H1 (cell line): ENCODE measurements around the gene KRT7.
A peak's percentile ranks its signal among the peaks of the same experiment; 100 is the strongest.

Source experiments
- ATF3 ChIP-seq: IDR thresholded peaks from 2 replicates; pipeline ENCODE4 v1.6.1; 2011; ENCODE audit warnings: low read depth, mild to moderate bottlenecking, low read length; ENCODE audit not compliant: insufficient read depth
- CEBPB ChIP-seq: IDR thresholded peaks from 2 replicates; pipeline ENCODE4 v1.6.1; 2012; ENCODE audit warnings: low read depth, low read length
- CHD2 ChIP-seq: IDR thresholded peaks from 2 replicates; pipeline ENCODE4 v1.6.1; 2012; ENCODE audit warnings: low read length, improper control_type of control experiment
- EGR1 ChIP-seq: IDR thresholded peaks from 2 replicates; pipeline ENCODE4 v1.6.1; 2011; ENCODE audit warnings: low read depth, low read length, borderline replicate concordance
- EZH2 ChIP-seq: fragments of 200-600 bp; sonication (generic); IDR thresholded peaks from 2 replicates; pipeline ENCODE4 v1.7.1; 2012; ENCODE audit warnings: low read depth, mild to moderate bottlenecking, moderate library complexity, low read length, inconsistent platforms; ENCODE audit not compliant: severe bottlenecking
- POLR2A ChIP-seq, 2 experiments: IDR thresholded peaks; 1 replicate in 1 of 2; 2 replicates in 1 of 2; pipeline ENCODE4 v1.6.1; 2011; ENCODE audit warnings: low read depth in 2 of 2, low read length in 2 of 2, mild to moderate bottlenecking in 2 of 2; ENCODE audit errors: control extremely low read depth in 1 of 2
- TBP ChIP-seq: IDR thresholded peaks from 2 replicates; pipeline ENCODE4 v1.6.1; 2011; ENCODE audit warnings: low read depth, low read length, improper control_type of control experiment
- TCF12 ChIP-seq: IDR thresholded peaks from 2 replicates; pipeline ENCODE4 v1.6.1; 2011; ENCODE audit warnings: low read depth, mild to moderate bottlenecking, low read length
- ZNF274 ChIP-seq: IDR thresholded peaks from 2 replicates; pipeline ENCODE4 v1.7.0; 2012; ENCODE audit warnings: low read length, borderline replicate concordance; ENCODE audit errors: extremely low read depth
- TF ChIP-seq, protein P1 (sequence below), 3 experiments: IDR thresholded peaks; 1 replicate in 2 of 3; 2 replicates in 1 of 3; pipeline versions ENCODE4 v1.5.1 to v1.6.1; 2011; ENCODE audit warnings: low read length in 3 of 3, mild to moderate bottlenecking in 3 of 3, inconsistent platforms in 2 of 3, low read depth in 1 of 3, moderate library complexity in 1 of 3; ENCODE audit not compliant: insufficient read depth in 1 of 3; ENCODE audit errors: control extremely low read depth in 1 of 3
- TF ChIP-seq, protein P2 (sequence below): IDR thresholded peaks from 2 replicates; pipeline ENCODE4 v1.6.1; 2011; ENCODE audit warnings: low read length, improper control_type of control experiment

DNA sequence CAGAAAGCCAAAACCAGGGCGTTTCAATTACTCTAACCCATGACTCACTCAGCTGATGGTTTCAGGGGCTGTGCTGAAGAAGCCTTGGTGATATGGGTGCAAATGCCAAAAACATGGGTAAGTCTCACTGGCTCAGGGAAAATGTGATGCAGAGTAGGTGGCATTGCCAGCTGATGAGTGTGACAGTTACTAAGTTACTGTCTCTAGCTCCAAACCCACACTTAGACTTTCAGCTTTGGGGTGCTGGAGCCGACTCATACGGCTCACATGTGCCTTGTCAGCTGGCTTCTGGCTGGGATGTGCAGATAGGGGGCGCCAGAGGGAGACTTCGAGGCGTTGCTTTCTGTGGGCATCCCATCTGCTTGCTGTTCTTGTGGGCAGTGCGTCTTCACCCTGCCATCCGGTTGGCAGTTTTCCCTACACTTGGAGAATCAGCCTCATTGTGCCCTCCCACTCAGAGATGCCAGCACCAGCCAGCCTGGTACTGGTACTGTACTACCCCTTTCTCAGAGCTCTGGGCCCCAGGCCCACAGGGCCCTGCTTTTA is 11.1 kb upstream of the KRT7 start:
- TF ChIP-seq TBP (no peak), ZNF274 (no peak), POLR2A (IDR thresholded peaks at IDR 0.05; ENCODE audit: control extremely low read depth in 1 of 2, low read depth in 2 of 2, low read length in 2 of 2) (no peak), EZH2 (no peak), ATF3 (no peak), CEBPB (no peak), EGR1 (no peak), TCF12 (no peak), CHD2 (no peak)
- TF ChIP-seq, protein P1, sequence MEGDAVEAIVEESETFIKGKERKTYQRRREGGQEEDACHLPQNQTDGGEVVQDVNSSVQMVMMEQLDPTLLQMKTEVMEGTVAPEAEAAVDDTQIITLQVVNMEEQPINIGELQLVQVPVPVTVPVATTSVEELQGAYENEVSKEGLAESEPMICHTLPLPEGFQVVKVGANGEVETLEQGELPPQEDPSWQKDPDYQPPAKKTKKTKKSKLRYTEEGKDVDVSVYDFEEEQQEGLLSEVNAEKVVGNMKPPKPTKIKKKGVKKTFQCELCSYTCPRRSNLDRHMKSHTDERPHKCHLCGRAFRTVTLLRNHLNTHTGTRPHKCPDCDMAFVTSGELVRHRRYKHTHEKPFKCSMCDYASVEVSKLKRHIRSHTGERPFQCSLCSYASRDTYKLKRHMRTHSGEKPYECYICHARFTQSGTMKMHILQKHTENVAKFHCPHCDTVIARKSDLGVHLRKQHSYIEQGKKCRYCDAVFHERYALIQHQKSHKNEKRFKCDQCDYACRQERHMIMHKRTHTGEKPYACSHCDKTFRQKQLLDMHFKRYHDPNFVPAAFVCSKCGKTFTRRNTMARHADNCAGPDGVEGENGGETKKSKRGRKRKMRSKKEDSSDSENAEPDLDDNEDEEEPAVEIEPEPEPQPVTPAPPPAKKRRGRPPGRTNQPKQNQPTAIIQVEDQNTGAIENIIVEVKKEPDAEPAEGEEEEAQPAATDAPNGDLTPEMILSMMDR (IDR thresholded peaks at IDR 0.05; ENCODE audit: control extremely low read depth in 1 of 3, insufficient read depth in 1 of 3, low read depth in 1 of 3, low read length in 3 of 3), result peak; percentile 93 to 98 (median 95)
- TF ChIP-seq, protein P2, sequence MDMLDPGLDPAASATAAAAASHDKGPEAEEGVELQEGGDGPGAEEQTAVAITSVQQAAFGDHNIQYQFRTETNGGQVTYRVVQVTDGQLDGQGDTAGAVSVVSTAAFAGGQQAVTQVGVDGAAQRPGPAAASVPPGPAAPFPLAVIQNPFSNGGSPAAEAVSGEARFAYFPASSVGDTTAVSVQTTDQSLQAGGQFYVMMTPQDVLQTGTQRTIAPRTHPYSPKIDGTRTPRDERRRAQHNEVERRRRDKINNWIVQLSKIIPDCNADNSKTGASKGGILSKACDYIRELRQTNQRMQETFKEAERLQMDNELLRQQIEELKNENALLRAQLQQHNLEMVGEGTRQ, result peak; percentile 22; the same call in 1 of the 2 replicates
